ENCODE measurements around the gene GLIS1.

- TF ChIP-seq CTCF (IDR thresholded peaks at IDR 0.05; ENCODE audit: low read depth, low read length, poor library complexity, severe bottlenecking), result no peak
- no peak for TF ChIP-seq EZH2phosphoT487 (IDR thresholded peaks at IDR 0.05; ENCODE audit: borderline replicate concordance, low read length)
Observed at GRCh38 chr1:53685272-53686051, 53.5 kb downstream of the GLIS1 start.

All from DOHH2 (cell line).